ENCODE measurements around the gene NBEAL2.

Gene NBEAL2

GRCh38 chr3:46943237-46944187 lies 36.0 kb upstream of the NBEAL2 start:
- peak overlapping the region; percentile 81 for H3K27ac ChIP-seq
- POLR2A ChIA-PET (ENCODE audit: low non-redundant PET) = no interaction called here
- no peak for TF ChIP-seq CTCF (conservative IDR thresholded peaks at IDR 0.05; ENCODE audit: low read depth)
- DNase-seq (ENCODE audit: low spot score) = peak; percentile 42
- CTCF ChIA-PET = interaction anchor here (0.5 kb wide), 1 partner anchor 60 kb away, joined by 3 read pairs; no protein-coding TSS in a partner anchor

DNA sequence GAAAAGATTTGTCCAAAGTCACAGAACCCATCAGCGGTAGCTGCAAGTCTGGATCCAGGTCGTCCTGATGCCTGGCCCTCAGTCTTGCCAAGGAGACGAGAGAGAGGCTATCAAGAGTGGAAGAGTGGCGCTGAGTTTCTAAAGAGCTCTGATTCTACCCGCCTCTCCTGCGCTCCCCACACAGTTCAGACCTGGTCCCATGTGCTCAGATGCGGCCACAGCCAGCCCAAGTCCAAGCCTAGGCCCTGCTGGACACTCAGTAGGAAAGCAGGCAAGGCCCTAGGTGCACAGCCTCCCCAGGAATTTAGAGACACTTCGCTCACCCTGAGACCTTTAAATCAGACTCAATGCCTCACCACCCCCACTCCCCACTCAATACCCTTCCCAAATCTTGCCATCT lies 35.3 kb upstream of the NBEAL2 start:
- TF ChIP-seq CTCF (conservative IDR thresholded peaks at IDR 0.05; ENCODE audit: low read depth) = no peak
- ChIA-PET CTCF (interaction anchor here (0.9 kb wide), 1 partner anchor 36 kb away, joined by 3 read pairs; no protein-coding TSS in a partner anchor), POLR2A (ENCODE audit: low non-redundant PET) (no interaction called here)
- peak overlapping the region; percentile 81 for H3K27ac ChIP-seq
- DNase-seq (ENCODE audit: low spot score) = no peak

DNA sequence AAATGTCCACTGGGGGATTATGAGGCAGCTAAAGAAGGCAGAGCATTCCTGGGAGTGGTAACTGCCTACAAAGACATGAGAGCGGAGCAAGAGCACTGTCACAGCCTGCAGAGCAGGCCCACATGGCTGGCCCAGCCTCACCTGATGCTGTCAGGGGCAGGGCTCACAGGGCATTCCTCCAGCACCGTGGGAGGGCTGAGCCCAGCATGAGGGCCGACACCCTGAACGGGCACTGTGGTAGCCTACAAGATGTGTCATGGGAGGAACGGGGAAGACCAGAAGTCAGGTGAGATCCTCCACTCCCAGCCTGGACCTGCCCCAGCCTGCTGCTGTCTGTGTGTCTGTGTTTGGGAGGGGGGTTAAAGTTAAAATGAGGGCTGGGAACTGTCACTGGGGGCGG lies 33.0 kb upstream of the NBEAL2 start:
- peak overlapping the region; percentile 75 for H3K27ac ChIP-seq
- ChIA-PET CTCF (no interaction called here), POLR2A (ENCODE audit: low non-redundant PET) (no interaction called here)

DNA sequence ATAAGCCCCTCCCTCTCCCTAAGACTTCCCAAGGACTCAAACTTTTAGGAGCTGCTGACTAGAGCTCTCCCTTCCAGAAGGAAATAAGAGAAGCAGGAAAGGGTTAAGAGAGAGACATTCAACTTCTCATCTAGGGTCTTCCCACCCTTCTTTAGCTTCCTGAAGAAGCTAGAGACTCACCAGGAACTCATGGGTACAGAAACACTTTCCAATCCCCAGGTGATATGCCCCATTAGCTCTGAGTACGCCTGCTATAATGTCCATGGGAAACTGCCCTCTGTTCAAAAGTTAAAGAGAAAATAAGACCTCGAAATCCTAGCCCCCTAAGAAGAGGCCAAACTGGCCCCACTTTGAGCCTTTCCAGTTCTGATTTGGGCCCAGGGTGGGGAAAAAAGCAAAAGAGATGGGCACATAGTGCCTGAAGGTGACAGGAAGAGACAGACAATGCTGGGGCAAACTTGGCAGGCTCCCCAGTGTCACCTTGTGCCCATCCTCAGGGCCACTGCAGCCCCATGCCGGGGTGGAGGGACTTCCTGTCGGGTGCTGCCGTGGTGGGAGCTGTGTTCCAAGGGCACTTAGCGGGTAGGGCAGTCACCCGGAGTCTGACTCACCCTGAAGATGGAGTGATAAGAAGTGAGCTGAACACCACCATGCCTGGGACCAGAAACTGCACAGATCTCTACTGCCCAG lies 32.5 kb upstream of the NBEAL2 start:
- POLR2A ChIA-PET (ENCODE audit: low non-redundant PET) = no interaction called here
- DNase-seq (ENCODE audit: low spot score) = no peak
- H3K27ac ChIP-seq = peak overlapping the region; percentile 75
- no peak for TF ChIP-seq CTCF (conservative IDR thresholded peaks at IDR 0.05; ENCODE audit: low read depth)
- CTCF ChIA-PET = no interaction called here

More for the DNA sequence above, 33.0 kb upstream of the NBEAL2 start:
- no peak for TF ChIP-seq CTCF (conservative IDR thresholded peaks at IDR 0.05; ENCODE audit: low read depth)
- DNase-seq (ENCODE audit: low spot score) = no peak

DNA sequence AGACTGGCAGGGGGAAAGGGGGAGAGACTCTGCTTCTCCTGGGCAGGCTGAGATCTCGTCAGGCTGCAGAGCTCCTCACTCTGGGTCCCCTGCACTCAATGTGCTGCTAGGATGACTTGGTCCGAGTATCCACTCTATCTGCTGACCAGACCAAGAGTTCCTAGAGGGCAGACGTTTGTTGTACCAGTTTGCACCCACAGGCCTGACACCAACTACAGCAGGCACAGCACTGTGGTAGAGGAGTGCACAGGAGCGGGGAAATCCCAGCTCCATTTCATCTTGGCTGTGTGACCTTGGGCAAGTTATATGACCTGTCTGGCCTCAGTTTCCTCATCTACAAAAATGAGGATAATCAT lies 31.9 kb upstream of the NBEAL2 start:
- DNase-seq (ENCODE audit: low spot score) = no peak
- no peak for TF ChIP-seq CTCF (conservative IDR thresholded peaks at IDR 0.05; ENCODE audit: low read depth)
- peak overlapping the region; percentile 75 for H3K27ac ChIP-seq
- ChIA-PET CTCF (no interaction called here), POLR2A (ENCODE audit: low non-redundant PET) (no interaction called here)

DNA sequence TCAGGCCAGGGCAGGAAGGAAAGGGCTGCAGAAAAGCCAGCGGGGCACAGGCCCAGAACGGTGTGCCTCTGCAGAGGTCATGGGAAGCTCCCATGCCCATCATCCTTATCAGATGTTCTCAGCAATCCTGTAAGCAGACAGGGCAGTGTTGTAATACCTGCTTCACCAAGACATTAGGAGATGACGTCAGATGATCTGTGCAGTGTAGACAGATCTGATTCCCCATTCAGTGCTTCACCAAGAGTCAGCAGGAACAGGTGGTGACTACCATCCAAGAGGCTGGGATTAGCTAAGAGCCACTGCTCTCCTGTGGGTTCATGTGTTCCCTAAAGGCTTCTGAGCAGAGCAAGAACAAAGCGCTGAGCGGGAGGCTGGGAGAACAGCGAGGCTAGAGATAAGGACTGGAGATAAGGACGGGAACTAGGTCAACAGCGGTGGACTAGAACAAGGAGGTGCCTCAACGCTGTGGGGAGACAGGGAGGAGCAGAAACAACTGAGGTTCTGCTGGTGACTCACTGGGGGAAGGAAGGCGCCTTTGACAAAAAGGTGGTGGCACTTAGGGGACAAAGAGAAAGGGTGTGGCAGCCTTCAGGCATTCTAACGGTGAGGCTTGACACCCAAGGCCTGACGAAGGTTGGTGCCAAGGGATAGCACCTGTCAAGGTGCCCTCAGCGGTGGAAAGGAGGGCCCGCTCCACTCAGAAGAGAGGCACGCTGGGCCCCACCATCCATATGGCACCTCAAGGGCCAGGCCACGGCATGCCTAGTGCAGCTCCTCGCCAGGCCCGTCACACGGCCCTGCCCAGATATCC lies 31.3 kb upstream of the NBEAL2 start:
- DNase-seq (ENCODE audit: low spot score) = no peak
- H3K27ac ChIP-seq = peak overlapping the region; percentile 75
- CTCF ChIA-PET = interaction anchor here (0.6 kb wide), 1 partner anchor 10 kb away, joined by 3 read pairs; no protein-coding TSS in a partner anchor
- no peak for TF ChIP-seq CTCF (conservative IDR thresholded peaks at IDR 0.05; ENCODE audit: low read depth)
- POLR2A ChIA-PET (ENCODE audit: low non-redundant PET) = no interaction called here
